DOHH2 (cell line): ENCODE data around the gene RDH8.

Experiments
- EZH2phosphoT487 ChIP-seq: fragments of 200-600 bp; sonication (generic); IDR thresholded peaks from 2 replicates; pipeline ENCODE4 v1.6.1; 2017; ENCODE audit warnings: borderline replicate concordance, mild to moderate bottlenecking, antibody characterized with exemption, low read length, moderate library complexity, mixed read lengths
- TF ChIP-seq, protein P1 (sequence below): fragments of 200-600 bp; sonication (generic); IDR thresholded peaks from one replicate; pipeline ENCODE4 v1.5.1; 2014; ENCODE audit warnings: antibody characterized with exemption, mild to moderate bottlenecking, low read depth, low read length; ENCODE audit not compliant: poor library complexity, severe bottlenecking

DNA sequence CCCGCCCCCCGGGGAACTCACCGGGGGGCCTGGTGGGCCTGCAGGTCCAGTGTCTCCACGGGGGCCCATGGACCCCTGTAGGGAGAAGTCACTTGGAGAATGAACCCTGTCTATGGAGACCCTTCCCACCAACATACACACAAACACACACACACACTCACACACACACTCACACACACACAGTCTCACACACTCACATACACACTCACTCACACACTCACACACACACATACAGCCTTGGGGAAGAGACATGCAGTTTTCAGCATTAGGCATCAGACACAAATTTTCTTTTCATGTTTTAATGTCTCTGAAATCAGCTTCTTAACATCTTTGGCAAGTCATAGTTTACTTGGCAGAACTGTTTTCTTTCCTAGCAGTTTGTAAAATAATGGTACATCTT lies 46.0 kb upstream of the RDH8 start:
- TF ChIP-seq, protein P1, sequence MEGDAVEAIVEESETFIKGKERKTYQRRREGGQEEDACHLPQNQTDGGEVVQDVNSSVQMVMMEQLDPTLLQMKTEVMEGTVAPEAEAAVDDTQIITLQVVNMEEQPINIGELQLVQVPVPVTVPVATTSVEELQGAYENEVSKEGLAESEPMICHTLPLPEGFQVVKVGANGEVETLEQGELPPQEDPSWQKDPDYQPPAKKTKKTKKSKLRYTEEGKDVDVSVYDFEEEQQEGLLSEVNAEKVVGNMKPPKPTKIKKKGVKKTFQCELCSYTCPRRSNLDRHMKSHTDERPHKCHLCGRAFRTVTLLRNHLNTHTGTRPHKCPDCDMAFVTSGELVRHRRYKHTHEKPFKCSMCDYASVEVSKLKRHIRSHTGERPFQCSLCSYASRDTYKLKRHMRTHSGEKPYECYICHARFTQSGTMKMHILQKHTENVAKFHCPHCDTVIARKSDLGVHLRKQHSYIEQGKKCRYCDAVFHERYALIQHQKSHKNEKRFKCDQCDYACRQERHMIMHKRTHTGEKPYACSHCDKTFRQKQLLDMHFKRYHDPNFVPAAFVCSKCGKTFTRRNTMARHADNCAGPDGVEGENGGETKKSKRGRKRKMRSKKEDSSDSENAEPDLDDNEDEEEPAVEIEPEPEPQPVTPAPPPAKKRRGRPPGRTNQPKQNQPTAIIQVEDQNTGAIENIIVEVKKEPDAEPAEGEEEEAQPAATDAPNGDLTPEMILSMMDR: no peak
- TF ChIP-seq EZH2phosphoT487: no peak
